ENCODE measurements around the gene HOATZ.

Gene HOATZ

DNA sequence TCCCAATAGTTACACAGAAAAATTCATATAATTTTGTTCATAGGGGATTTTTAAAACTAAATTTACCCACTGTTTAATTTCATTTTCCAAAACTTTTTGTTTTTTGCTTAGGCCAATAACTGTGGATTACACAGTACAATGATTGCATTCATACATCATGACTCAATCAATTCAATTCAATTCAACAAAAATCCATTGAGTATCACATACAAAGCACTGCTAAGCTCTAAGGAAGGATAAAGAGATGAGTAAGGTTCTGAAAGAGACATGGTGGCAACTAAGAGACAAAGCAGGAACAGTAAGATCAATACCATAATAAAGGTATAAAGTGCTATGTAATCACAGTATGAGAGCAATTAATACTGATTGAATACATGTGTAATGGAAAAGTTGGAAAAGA is 16.6 kb downstream of the HOATZ start:
- Histone ChIP-seq H3K4me3 (ENCODE audit: low read depth in 1 of 5, low read length in 5 of 5) (no peak overlapping the region), H3K27ac (ENCODE audit: low read depth, low read length) (no peak overlapping the region), H3K27me3 (ENCODE audit: control insufficient read depth in 5 of 5, insufficient read depth in 4 of 5, low read length in 5 of 5) (no peaks in the 10 kb centered on the region), H3K36me3 (ENCODE audit: control insufficient read depth in 5 of 5, insufficient read depth in 5 of 5, low read length in 5 of 5) (no peaks in the 10 kb centered on the region), H3K4me1 (ENCODE audit: control insufficient read depth in 5 of 5, insufficient read depth in 5 of 5, low read length in 5 of 5) (no peaks in the 10 kb centered on the region), H3K9ac (ENCODE audit: low read length in 5 of 5) (no peak overlapping the region), H3K9me3 (ENCODE audit: control insufficient read depth in 5 of 5, low read length in 5 of 5) (no peaks in the 10 kb centered on the region)

DNA sequence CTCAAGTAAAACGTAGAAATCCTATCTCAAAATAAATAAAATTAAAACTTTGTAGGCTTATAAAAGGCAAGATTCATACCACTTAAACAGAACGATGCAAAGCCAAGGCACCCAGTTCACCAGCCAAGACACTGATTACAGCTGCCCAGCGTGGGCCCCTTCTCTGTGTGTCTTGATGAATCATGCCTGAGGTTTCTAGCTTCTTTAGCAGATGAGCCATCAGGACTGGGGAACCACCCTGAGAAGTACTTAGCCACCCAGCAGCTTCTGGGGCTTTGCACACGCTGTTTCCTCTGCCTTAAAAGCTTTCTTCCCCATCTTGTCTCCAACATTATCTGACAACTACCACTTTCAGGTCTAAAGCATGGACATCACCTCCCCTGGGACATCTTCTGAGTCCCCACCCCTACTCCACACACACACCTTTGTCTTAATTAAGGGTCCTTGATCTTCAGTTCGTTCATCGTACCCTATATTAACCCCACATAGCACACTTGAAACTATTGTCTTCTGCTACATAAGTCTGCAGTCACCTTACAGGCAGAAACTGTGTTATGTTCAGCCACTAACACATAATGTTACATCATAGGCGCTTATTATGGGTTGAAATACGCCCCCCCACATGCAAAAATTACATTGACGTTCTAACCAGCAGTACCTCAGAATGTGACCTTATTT is 17.2 kb downstream of the HOATZ start:
- no peaks in the 10 kb centered on the region for H3K4me1 ChIP-seq (ENCODE audit: control insufficient read depth in 5 of 5, insufficient read depth in 5 of 5, low read length in 5 of 5)
- H3K4me3 ChIP-seq (ENCODE audit: low read depth in 1 of 5, low read length in 5 of 5): no peak overlapping the region
- peaks cover 0 to 2% (median 0%) of the 10 kb centered on the region in 5 donors for H3K27me3 ChIP-seq (ENCODE audit: control insufficient read depth in 5 of 5, insufficient read depth in 4 of 5, low read length in 5 of 5)
- H3K9me3 ChIP-seq (ENCODE audit: control insufficient read depth in 5 of 5, low read length in 5 of 5): no peaks in the 10 kb centered on the region
- H3K36me3 ChIP-seq (ENCODE audit: control insufficient read depth in 5 of 5, insufficient read depth in 5 of 5, low read length in 5 of 5): no peaks in the 10 kb centered on the region
- no peak overlapping the region for H3K9ac ChIP-seq (ENCODE audit: low read length in 5 of 5)
- H3K27ac ChIP-seq (ENCODE audit: low read depth, low read length): no peak overlapping the region

DNA sequence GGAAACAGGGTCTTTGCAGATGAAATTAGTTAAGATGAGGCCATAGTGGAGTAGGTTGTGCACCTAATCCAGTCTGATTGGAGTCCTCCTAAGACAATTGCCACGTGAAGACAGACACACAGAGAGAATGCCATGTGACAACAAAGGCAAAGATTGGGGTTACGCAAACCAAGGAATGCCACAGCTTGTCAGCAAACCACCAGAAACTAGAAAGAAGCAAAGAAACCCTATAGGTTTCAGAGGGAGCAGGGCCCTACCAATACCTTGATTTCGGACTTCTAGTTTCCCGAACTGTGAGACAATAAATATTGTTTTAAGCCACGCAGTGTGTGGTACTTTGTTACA is 17.8 kb downstream of the HOATZ start:
- Histone ChIP-seq H3K4me1 (ENCODE audit: control insufficient read depth in 5 of 5, insufficient read depth in 5 of 5, low read length in 5 of 5) (no peaks in the 10 kb centered on the region), H3K27me3 (ENCODE audit: control insufficient read depth in 5 of 5, insufficient read depth in 4 of 5, low read length in 5 of 5) (peaks cover 0 to 4% (median 0%) of the 10 kb centered on the region in 5 donors), H3K27ac (ENCODE audit: low read depth, low read length) (no peak overlapping the region), H3K9ac (ENCODE audit: low read length in 5 of 5) (no peak overlapping the region), H3K4me3 (ENCODE audit: low read depth in 1 of 5, low read length in 5 of 5) (no peak overlapping the region), H3K36me3 (ENCODE audit: control insufficient read depth in 5 of 5, insufficient read depth in 5 of 5, low read length in 5 of 5) (no peaks in the 10 kb centered on the region), H3K9me3 (ENCODE audit: control insufficient read depth in 5 of 5, low read length in 5 of 5) (no peaks in the 10 kb centered on the region)

DNA sequence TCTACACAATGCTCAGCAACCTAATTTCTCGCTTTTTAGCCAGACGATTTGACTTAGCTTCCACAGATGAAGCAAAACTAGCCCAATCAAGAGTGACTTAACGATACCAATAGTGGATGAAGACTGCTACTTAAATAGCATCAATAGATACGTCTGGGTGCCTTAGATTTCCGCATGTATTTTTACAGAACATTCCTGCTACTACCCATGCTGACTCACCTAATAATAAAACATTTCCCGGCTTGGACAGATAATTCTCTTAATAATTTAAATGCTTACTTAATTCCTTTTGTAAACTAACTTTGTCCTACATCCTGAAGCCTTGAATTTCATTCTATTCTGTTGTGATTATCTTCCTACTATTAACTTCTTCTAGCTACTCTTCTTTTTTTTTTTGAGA is 20.7 kb downstream of the HOATZ start:
- H3K9me3 ChIP-seq (ENCODE audit: control insufficient read depth in 5 of 5, low read length in 5 of 5): peaks cover 0 to 5% (median 3%) of the 10 kb centered on the region in 5 donors
- peaks cover 0 to 6% (median 5%) of the 10 kb centered on the region in 5 donors for H3K4me1 ChIP-seq (ENCODE audit: control insufficient read depth in 5 of 5, insufficient read depth in 5 of 5, low read length in 5 of 5)
- no peaks in the 10 kb centered on the region for H3K36me3 ChIP-seq (ENCODE audit: control insufficient read depth in 5 of 5, insufficient read depth in 5 of 5, low read length in 5 of 5)
- H3K27me3 ChIP-seq (ENCODE audit: control insufficient read depth in 5 of 5, insufficient read depth in 4 of 5, low read length in 5 of 5): peaks cover 4 to 14% (median 13%) of the 10 kb centered on the region in 5 donors
- H3K27ac ChIP-seq (ENCODE audit: low read depth, low read length): no peak overlapping the region
- H3K9ac ChIP-seq (ENCODE audit: low read length in 5 of 5): no peak overlapping the region
- H3K4me3 ChIP-seq (ENCODE audit: low read depth in 1 of 5, low read length in 5 of 5): no peak overlapping the region

DNA sequence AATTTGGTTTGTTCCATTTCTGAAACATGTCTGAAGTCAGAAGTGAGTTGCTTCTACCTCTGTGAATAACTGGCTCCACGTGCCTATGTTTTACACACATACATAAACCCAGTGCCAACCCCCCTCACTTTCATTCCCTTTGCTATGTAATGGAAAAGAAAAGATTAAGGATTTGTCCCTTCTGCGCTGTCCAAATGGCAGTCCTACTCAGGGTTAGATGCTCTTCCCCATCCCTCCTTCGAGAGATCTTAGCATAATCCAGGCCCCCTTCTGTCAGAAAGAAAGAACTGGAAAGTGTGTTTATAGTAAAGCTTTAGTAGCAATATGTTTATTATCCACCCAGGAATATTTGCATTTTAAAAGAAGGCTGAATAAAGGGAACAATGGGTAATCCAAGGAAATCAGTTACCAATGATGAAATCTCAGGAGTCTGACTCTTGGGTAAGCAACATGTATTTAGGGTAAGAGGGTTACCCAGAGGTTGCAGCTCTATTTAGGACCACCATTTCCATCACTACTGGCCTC is 22.8 kb downstream of the HOATZ start:
- peaks cover 6 to 28% (median 22%) of the 10 kb centered on the region in 5 donors for H3K27me3 ChIP-seq (ENCODE audit: control insufficient read depth in 5 of 5, insufficient read depth in 4 of 5, low read length in 5 of 5)
- H3K4me3 ChIP-seq (ENCODE audit: low read depth in 1 of 5, low read length in 5 of 5): no peak overlapping the region
- no peak overlapping the region for H3K9ac ChIP-seq (ENCODE audit: low read length in 5 of 5)
- H3K4me1 ChIP-seq (ENCODE audit: control insufficient read depth in 5 of 5, insufficient read depth in 5 of 5, low read length in 5 of 5): peaks cover 0 to 27% (median 21%) of the 10 kb centered on the region in 5 donors
- peaks cover 0 to 5% (median 3%) of the 10 kb centered on the region in 5 donors for H3K9me3 ChIP-seq (ENCODE audit: control insufficient read depth in 5 of 5, low read length in 5 of 5)
- H3K27ac ChIP-seq (ENCODE audit: low read depth, low read length): no peak overlapping the region
- no peaks in the 10 kb centered on the region for H3K36me3 ChIP-seq (ENCODE audit: control insufficient read depth in 5 of 5, insufficient read depth in 5 of 5, low read length in 5 of 5)

DNA sequence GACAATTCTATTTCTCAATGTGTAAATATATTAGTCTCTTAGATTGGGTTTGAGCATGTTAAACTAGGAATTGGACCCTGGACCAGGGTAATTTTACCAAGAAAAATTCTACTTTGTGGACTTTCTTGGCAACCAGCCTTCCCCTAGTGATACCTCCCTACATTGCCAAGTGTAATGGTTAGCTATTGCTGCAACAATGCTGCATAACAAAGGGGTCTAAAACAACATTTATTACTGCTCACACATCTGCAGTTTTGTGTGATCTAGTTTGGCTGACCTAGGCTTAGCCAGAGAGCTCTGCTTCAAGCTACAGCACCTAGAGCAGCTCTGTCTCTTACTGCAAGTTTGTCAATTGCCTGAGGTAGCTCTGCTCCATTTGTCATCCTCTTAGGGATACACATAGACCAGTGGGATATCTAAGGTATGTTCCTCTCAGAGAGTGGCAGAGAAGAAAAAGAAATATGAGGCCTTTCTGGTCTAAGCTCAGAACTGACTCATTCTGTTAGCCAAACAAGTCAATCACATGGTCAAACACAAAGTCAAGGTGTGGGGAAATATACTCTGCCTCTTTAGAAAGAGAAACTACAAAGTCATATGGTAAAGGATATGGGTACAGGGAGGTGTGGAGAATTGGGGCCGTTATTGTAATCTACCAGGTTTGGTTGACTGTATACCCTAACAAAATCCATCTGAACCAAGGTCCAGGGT is 24.0 kb downstream of the HOATZ start:
- Histone ChIP-seq H3K4me3 (ENCODE audit: low read depth in 1 of 5, low read length in 5 of 5) (no peak overlapping the region), H3K9me3 (ENCODE audit: control insufficient read depth in 5 of 5, low read length in 5 of 5) (peaks cover 0 to 5% (median 3%) of the 10 kb centered on the region in 5 donors), H3K27ac (ENCODE audit: low read depth, low read length) (no peak overlapping the region), H3K9ac (ENCODE audit: low read length in 5 of 5) (no peak overlapping the region), H3K4me1 (ENCODE audit: control insufficient read depth in 5 of 5, insufficient read depth in 5 of 5, low read length in 5 of 5) (peaks cover 0 to 27% (median 21%) of the 10 kb centered on the region in 5 donors), H3K36me3 (ENCODE audit: control insufficient read depth in 5 of 5, insufficient read depth in 5 of 5, low read length in 5 of 5) (no peaks in the 10 kb centered on the region), H3K27me3 (ENCODE audit: control insufficient read depth in 5 of 5, insufficient read depth in 4 of 5, low read length in 5 of 5) (peaks cover 6 to 28% (median 22%) of the 10 kb centered on the region in 5 donors)

DNA sequence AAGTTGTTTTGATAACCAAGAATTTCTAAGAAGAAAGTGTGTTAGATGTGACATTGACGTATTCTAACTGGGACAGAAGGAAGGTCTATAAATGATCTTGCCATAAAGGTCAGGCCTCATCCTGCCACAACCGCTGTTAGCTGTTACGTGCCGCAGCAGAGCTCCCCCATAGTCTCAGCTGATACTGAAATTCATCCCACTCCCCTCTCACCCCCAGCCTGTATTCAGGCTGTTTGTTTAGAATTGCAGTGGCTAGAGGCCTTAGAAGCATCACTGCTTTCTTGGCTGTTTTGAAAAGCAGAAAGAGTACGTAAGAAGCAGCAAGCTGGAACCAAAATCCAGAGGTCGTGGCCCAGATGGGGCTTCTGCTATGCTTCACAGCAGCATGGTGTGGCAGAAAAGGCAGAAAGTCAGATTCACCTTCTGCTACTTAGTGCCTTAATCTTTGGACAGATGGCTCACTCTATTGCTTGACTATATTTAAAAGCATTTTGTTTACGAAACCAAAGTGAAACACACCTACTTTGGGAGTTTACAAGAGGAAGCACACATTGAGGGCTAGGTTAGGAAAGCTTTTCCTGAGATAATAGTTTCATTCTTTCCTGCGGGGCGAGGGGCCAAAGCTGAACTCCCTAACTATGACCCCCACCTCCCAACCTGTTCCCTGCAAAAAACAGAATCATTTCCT is 25.0 kb downstream of the HOATZ start:
- Histone ChIP-seq H3K27me3 (ENCODE audit: control insufficient read depth in 5 of 5, insufficient read depth in 4 of 5, low read length in 5 of 5) (peaks cover 6 to 28% (median 22%) of the 10 kb centered on the region in 5 donors), H3K36me3 (ENCODE audit: control insufficient read depth in 5 of 5, insufficient read depth in 5 of 5, low read length in 5 of 5) (no peaks in the 10 kb centered on the region), H3K4me3 (ENCODE audit: low read depth in 1 of 5, low read length in 5 of 5) (peak overlapping the region in 4 of 5 donors; percentile 67 to 71 (median 68)), H3K4me1 (ENCODE audit: control insufficient read depth in 5 of 5, insufficient read depth in 5 of 5, low read length in 5 of 5) (peaks cover 0 to 27% (median 21%) of the 10 kb centered on the region in 5 donors), H3K9me3 (ENCODE audit: control insufficient read depth in 5 of 5, low read length in 5 of 5) (peaks cover 0 to 5% (median 3%) of the 10 kb centered on the region in 5 donors), H3K27ac (ENCODE audit: low read depth, low read length) (no peak overlapping the region), H3K9ac (ENCODE audit: low read length in 5 of 5) (no peak overlapping the region)

DNA sequence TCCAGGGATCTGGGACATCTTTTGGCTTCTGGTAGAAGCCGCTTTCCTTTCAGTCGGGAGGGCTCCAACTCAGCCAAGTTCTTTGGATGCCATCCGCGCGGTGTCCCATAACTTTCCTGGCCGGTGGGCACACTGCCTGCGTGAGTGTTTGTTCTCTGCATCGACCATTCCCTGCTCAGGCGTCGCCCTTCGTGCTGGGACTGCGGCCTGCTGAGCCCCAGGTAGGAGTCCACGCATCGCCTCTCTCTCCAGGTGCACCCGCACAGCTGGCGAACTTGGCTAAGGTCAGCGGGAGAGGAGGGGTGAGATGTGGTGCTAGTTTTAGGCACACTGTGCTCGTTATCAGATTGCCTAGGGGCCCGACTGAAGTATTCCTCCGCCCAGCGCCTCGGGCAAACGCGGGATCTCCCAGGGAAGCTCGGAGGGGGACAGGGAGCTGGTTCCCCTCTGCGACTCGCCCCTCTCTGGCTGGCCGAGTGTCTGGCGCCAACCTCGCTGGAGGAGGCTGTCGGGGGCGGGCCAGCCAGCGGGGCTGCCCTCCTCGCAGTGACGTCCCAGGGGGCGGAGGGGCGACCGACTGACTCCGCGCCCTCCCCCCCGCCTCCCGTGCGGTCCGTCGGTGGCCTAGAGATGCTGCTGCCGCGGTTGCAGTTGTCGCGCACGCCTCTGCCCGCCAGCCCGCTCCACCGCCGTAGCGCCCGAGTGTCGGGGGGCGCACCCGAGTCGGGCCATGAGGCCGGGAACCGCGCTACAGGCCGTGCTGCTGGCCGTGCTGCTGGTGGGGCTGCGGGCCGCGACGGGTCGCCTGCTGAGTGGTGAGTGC is 25.7 kb downstream of the HOATZ start, which contains the start of gene LAYN:
Gene LAYN, plus strand, starts transcription at position 607 of the 823 bp plus-strand sequence. Its CDS starts 124 bp downstream, at position 731.
- peak within 1 kb of the TSS in 2 of 5 donors; percentile 59 to 65 for H3K9ac ChIP-seq (ENCODE audit: low read length in 5 of 5)
- peaks cover 0 to 5% (median 3%) of the 10 kb centered on the region in 5 donors for H3K9me3 ChIP-seq (ENCODE audit: control insufficient read depth in 5 of 5, low read length in 5 of 5)
- H3K27me3 ChIP-seq (ENCODE audit: control insufficient read depth in 5 of 5, insufficient read depth in 4 of 5, low read length in 5 of 5): peaks cover 6 to 28% (median 22%) of the 10 kb centered on the region in 5 donors
- peak within 1 kb of the TSS; percentile 35 for H3K27ac ChIP-seq (ENCODE audit: low read depth, low read length)
- no peaks in the 10 kb centered on the region for H3K36me3 ChIP-seq (ENCODE audit: control insufficient read depth in 5 of 5, insufficient read depth in 5 of 5, low read length in 5 of 5)
- H3K4me1 ChIP-seq (ENCODE audit: control insufficient read depth in 5 of 5, insufficient read depth in 5 of 5, low read length in 5 of 5): peaks cover 0 to 27% (median 21%) of the 10 kb centered on the region in 5 donors
- H3K4me3 ChIP-seq (ENCODE audit: low read depth in 1 of 5, low read length in 5 of 5): peak within 1 kb of the TSS; percentile 67 to 74 (median 69)

DNA sequence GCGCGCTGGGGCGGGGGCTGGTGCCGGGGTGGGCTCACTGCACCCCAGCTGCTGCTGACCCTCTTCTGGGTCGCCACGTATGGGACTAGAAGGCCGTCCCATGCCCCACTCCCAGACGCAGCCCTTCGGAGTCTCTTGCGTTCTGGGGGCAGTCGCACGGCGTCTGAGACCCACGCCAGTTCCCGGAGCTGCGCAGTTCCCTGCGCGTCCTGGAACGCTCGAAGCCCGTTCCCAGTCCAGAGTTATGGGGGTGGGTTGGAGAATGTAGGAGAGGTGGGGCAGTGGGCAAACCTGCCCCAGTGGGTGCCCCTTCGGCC is 26.3 kb downstream of the HOATZ start:
- H3K27me3 ChIP-seq (ENCODE audit: control insufficient read depth in 5 of 5, insufficient read depth in 4 of 5, low read length in 5 of 5): peaks cover 6 to 28% (median 22%) of the 10 kb centered on the region in 5 donors

More for the DNA sequence above, 26.3 kb downstream of the HOATZ start:
- peaks cover 0 to 27% (median 21%) of the 10 kb centered on the region in 5 donors for H3K4me1 ChIP-seq (ENCODE audit: control insufficient read depth in 5 of 5, insufficient read depth in 5 of 5, low read length in 5 of 5)
- H3K4me3 ChIP-seq (ENCODE audit: low read depth in 1 of 5, low read length in 5 of 5): peak overlapping the region in 4 of 5 donors; percentile 67 to 71 (median 68)
- peaks cover 0 to 5% (median 3%) of the 10 kb centered on the region in 5 donors for H3K9me3 ChIP-seq (ENCODE audit: control insufficient read depth in 5 of 5, low read length in 5 of 5)
- no peaks in the 10 kb centered on the region for H3K36me3 ChIP-seq (ENCODE audit: control insufficient read depth in 5 of 5, insufficient read depth in 5 of 5, low read length in 5 of 5)
- peak overlapping the region in 1 of 5 donors; percentile 65 for H3K9ac ChIP-seq (ENCODE audit: low read length in 5 of 5)
- peak overlapping the region; percentile 35 for H3K27ac ChIP-seq (ENCODE audit: low read depth, low read length)

Measured in subcutaneous abdominal adipose tissue (tissue), 5 donors.